HG02943 (cell line): ENCODE data around the gene QSOX1.
A peak's percentile ranks its signal among the peaks of the same experiment; 100 is the strongest.
"Not testable (repeated sequence)": the region's sequence is repeated elsewhere in the genome, so short reads cannot be mapped to it uniquely, and the experiment has no call there.

Experiments
- ATAC-seq: cut with Tn5 transposase; IDR thresholded peaks from one replicate; pipeline ENCODE4 v1.9.1; 2021; ENCODE audit warnings: mild to moderate bottlenecking, low read depth, moderate library complexity; ENCODE audit not compliant: unreplicated experiment

Gene QSOX1, protein sequence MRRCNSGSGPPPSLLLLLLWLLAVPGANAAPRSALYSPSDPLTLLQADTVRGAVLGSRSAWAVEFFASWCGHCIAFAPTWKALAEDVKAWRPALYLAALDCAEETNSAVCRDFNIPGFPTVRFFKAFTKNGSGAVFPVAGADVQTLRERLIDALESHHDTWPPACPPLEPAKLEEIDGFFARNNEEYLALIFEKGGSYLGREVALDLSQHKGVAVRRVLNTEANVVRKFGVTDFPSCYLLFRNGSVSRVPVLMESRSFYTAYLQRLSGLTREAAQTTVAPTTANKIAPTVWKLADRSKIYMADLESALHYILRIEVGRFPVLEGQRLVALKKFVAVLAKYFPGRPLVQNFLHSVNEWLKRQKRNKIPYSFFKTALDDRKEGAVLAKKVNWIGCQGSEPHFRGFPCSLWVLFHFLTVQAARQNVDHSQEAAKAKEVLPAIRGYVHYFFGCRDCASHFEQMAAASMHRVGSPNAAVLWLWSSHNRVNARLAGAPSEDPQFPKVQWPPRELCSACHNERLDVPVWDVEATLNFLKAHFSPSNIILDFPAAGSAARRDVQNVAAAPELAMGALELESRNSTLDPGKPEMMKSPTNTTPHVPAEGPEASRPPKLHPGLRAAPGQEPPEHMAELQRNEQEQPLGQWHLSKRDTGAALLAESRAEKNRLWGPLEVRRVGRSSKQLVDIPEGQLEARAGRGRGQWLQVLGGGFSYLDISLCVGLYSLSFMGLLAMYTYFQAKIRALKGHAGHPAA

GRCh38 chr1:180154325-180155181 lies at the start of gene QSOX1:
Gene QSOX1 (plus strand): TSS chr1:180154869. CDS start chr1:180154908, 39 bp downstream.
- peak; percentile 83 for ATAC-seq

DNA sequence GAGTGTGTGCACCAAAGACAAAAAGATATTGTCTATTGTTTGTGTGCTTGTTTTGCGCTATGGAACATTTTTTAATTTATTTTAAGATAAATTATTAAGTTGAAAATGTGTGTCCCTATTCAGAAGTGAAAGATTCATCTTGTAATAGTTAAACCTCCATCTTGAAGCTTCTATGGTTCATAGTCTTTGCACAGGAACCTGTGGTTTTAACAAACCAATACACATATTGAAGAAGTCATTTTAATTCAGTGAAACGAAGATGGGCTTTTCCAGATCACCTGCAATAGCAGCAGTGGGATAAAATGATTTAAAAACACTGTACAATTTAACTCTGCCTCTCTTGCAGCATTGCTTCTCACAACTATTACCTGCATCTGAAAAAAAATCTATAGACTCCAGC lies 42.6 kb upstream of the QSOX1 start:
- no peak for ATAC-seq

GRCh38 chr1:180112984-180113647 lies 41.6 kb upstream of the QSOX1 start:
- ATAC-seq: no peak

GRCh38 chr1:180114396-180114945 lies 40.2 kb upstream of the QSOX1 start:
- no peak for ATAC-seq

- ATAC-seq: no peak
These were observed 37.5 kb upstream of the QSOX1 start for GRCh38 chr1:180116964-180117763.

- ATAC-seq: no peak
These were observed 36.9 kb upstream of the QSOX1 start for GRCh38 chr1:180117764-180118116.

DNA sequence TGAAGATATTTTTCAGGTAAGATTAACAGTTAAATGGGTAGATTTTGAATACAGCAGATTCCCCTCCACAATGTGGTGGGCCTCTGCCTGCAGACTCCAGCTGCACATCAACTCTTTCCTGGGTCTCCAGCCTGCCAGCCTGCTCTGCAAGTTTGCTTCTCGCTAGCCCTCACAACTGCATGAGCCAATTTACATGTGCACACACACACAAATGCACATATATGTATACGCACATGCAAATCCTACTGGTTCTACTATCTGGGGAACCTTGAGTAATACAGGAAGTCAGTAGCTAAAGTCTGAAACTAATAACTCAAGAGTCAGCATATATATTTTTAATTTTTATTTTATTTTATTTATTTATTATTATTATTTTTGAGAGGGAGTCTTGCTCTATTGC lies 34.8 kb upstream of the QSOX1 start:
- ATAC-seq: no peak

DNA sequence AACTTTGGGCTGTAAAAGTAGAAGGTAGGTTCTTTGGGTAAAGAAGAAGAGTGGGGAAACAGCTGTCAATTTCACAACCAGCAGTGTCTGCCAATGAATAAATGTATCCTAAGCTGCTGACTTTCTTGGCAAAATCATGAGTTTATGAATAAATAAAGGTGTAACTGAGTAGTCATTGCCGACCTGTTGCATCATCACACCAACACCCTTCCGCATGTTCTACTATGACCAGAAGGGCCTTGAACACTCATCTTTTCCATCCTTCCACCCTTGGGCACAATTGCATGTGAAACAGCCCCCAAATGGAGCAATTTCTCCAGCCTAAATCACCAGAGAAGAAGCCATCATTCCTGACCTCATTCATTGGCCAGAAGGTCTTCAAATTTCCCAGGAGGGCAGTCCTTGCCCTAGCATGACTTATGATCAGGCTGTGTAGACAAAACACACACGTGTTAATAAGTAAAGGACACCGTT lies 31.2 kb upstream of the QSOX1 start:
- no peak for ATAC-seq

- no peak for ATAC-seq
These were observed 24.0 kb upstream of the QSOX1 start for GRCh38 chr1:180130651-180131050.

DNA sequence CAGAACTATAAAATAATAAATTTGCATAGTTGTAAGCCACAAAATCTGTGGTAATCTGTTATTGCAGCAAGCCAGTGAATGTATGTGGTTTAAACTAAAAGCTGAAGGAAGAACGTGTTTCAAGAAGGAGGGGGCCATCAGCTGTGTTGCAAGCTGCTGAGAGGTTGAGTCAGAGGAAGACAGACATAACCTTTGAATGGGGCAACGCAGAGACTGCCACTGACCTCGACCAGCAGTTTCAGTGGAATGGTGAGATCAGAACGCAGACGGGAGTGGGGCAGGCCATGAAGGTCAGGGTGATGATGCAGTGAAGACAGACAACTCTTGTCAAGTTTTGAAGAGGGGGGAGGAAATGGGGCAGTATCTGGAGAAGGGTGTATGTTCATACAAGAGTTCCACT lies 23.2 kb upstream of the QSOX1 start:
- no peak for ATAC-seq

DNA sequence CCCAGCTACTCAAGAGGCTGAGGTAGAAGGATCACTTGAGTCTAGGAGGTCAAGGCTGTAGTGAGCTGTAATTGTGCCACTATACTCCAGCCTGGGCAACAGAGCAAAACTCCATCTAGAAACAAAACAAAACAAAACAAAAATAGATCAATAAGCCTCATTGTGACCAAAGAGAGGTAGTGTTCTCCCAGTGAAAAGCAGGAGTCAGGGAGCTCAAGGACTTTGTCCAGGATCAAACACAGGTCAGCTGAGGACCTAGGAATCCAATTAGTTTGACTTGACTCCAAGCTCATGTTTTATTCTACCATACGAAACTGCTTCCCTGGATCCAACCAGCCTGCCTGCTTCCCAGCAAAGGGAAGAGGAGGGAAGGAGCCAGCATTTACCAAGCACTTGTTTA lies 21.5 kb upstream of the QSOX1 start:
- no peak for ATAC-seq

- ATAC-seq: not testable (repeated sequence)
These were observed 21.0 kb upstream of the QSOX1 start for GRCh38 chr1:180133688-180134087.

DNA sequence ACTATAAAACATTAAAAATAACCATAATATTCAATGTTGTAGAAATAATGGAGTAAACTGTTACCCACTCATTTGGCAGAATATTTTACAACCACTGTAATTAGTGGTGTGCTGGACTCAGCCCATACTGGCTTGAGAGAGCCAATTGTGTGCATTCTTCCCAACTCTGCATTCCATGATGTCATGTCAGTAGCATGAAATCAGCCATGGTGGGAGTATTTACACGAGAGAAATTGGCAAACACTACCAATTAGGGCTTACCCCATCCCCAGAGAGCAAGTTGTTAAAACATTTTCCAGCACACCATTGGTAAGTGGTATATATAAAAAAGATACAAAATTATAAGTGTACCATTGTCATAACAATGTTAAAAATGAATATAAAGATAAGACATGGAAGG lies 19.1 kb upstream of the QSOX1 start:
- no peak for ATAC-seq

GRCh38 chr1:180136331-180136967 lies 18.2 kb upstream of the QSOX1 start:
- ATAC-seq: no peak

GRCh38 chr1:180136968-180137356 lies 17.7 kb upstream of the QSOX1 start:
- ATAC-seq: no peak

- no peak for ATAC-seq
These were observed 16.9 kb upstream of the QSOX1 start for GRCh38 chr1:180137776-180138175.

DNA sequence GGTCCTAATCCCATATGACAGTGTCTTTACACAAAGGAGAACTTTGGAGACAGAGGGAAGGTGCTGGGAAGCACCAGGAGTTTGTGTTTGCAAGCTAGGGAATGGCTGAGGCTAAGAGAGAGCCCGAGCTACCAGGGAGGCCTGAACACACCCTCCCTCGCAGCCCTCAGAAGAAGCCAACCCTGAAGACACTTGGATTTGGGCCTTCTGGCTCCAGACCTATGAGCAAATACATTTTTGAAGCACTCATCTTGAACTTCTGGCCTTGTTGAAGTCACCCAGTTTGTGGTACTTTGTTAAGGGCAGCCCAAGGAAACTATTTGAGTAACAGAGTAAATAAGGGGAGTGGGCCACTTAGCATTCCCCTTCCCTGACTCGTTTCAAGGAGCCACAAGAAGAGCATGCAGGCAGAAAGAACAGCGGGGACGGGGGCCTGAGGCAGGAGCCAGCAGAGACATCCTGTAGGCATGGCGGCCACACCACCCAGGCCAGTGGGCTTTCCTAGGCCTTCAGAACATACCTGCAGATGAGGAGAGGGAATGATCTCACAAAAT lies 13.2 kb upstream of the QSOX1 start:
- ATAC-seq: no peak

DNA sequence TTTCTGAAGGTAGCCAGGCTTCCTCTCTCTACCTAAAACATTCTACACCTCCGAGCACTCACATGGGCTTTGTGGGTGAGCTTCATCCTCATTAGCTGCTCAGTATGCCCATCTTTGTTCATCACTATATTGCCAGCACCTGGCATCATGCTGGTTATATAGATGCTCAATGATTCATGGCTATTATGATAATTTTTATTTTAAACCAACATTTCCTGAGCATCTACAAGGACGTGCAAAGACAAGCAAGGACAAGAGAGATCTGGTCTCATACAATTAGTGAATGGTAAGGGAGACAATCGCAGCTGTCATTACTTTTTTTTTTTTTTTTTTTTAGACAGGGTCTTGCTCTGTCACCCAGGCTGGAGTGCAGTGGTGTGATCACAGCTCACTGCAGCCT lies 11.3 kb upstream of the QSOX1 start:
- ATAC-seq: no peak
